GM12875 (cell line): Measurements from ENCODE around the gene OGFR.

Source experiments
- H3K4me3 ChIP-seq: one replicate; pipeline ENCODE4 v1.5.1; 2011; ENCODE audit warnings: low read depth, low read length, control low read depth
- CTCF ChIP-seq: IDR thresholded peaks from 2 replicates; pipeline ENCODE4 v1.5.1; 2011; ENCODE audit warnings: low read depth, mild to moderate bottlenecking, control low read depth, inconsistent platforms, low read length, moderate library complexity, borderline replicate concordance; ENCODE audit not compliant: insufficient read depth

Gene OGFR

DNA sequence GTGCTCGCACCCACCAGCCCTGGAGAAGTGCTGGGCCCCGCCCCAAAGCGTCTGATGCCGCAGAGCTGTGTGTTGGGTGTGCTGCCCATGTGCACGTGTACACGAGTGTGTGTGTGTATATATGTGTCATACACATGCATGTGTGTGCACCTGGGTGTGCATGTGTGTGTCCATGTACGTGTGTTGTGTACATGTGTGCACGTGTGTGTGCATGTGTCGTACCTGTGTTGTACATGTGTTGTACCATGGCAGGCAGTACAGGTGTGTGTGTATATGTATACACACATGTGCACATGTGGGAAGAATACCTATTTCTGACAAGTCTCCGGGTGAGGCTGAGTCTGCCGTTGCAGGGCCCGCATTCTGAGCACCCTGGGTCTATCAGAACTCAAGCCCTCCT is 14.6 kb upstream of the OGFR start:
- H3K4me3 ChIP-seq: no peak overlapping the region
- no peak for TF ChIP-seq CTCF

- H3K4me3 ChIP-seq: no peak overlapping the region
- peak; percentile 93 for TF ChIP-seq CTCF
Observed at GRCh38 chr20:62791301-62792181, 13.1 kb upstream of the OGFR start.

DNA sequence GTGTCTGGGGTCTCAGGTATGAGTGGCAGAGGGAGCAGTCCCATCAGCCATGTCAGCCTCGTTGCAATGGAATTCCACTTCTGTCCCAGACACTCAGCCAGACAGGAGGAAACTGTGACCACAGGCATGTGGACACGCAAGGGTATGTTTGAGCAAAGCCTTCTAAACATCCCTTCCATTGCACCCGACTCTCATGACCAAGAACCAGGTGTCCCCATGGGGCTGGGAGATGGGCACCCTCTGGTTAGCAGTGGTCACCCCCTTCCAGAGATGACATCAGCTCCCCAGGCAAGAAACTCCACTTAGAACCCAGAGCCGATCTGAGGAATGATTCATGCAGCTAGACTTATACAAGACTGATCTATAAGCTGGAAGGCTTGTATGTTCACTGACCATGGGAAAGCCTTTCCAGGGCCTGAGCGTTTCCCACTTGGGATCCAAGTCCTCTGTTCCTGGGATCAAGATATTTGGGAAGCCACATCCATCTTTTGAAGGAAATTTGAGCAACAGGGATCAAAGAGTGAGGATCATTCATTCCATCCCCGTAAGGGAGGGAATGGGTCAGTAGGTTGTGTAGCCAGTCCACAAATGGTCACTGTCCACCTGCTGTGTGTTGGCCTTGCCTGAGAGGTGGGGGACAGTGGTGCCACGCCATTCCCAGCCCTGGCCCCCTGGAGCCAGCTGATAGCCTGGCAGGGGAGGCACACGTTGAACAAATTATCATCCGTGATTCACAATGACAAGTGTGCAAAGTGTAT is 12.3 kb upstream of the OGFR start:
- TF ChIP-seq CTCF: no peak

GRCh38 chr20:62792940-62793756 is 11.5 kb upstream of the OGFR start:
- no peak for TF ChIP-seq CTCF
- H3K4me3 ChIP-seq: no peak overlapping the region

More for the DNA sequence above, 12.3 kb upstream of the OGFR start:
- no peak overlapping the region for H3K4me3 ChIP-seq

GRCh38 chr20:62793757-62794006 is 11.0 kb upstream of the OGFR start:
- no peak overlapping the region for H3K4me3 ChIP-seq
- TF ChIP-seq CTCF: no peak

DNA sequence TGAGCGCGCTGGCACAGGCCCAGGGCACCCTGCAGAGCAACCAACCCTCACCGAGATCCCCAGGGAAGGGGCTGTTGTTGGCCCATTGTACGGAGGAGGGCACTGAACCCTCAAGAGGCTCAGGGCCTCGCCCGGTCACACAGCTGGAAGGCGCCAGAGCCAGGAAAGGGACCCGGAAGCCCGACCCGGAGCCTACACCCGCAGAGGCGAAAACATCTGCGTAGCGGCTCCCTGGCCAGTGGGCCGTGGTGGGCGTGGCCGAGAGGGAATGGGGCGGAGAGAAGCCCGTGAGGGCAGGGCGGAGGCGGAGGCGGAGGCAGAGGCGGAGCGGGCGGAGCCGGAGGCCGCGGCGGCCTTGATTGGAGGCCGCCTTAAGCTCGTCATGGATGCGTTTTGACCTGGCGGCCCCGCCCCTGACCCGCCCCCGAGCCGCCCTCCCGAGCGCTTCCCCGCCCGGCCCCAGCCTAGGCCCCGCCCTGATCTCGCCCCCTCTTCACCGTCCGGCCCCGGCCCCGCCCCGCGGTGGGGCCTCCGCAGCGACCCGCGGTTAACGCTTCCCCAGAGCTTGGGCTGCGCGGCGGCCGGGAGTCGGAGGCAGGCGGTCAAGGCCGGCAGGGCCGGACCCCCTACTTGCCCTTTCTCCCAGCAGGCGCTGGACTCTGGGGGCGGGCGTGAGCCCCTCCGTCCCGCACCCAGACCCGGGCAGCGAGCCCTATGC is 10.5 kb upstream of the OGFR start:
- no peak for TF ChIP-seq CTCF
- peak overlapping the region; percentile 31 for H3K4me3 ChIP-seq
